Natural killer cell (primary cell): ENCODE data around the gene NRXN3. TPM values are rescaled to one million over a fixed set of nuclear protein-coding genes. Genes with fewer than 3 reads are reported as not detected.

Experiments
- ATAC-seq, 3 donors: fragments of 150-1000 bp in 2 of 3; fragments of 200-7000 bp in 1 of 3; cut with Tn5 transposase; 1 replicate in 1 of 3; 2 replicates in 2 of 3; pipeline ENCODE4 v1.10.0; 2021; ENCODE audit warnings: mild to moderate bottlenecking in 2 of 3, moderate library complexity in 2 of 3
- DNase-seq, 2 donors: peaks; one replicate each; pipeline versions ENCODE4 v3.0.0 to v3.0.0-alpha.2; 2013 to 2021; ENCODE audit warnings: mixed read lengths in 1 of 2
- H3K27ac ChIP-seq: one replicate; pipeline ENCODE4 v1.5.1; 2013; ENCODE audit warnings: mild to moderate bottlenecking, low read length
- H3K27me3 ChIP-seq: one replicate; pipeline ENCODE4 v1.6.1; 2013; ENCODE audit warnings: low read length; ENCODE audit not compliant: control insufficient read depth, insufficient read depth
- H3K36me3 ChIP-seq: one replicate; pipeline ENCODE4 v1.6.1; 2013; ENCODE audit warnings: low read length; ENCODE audit not compliant: control insufficient read depth, insufficient read depth
- H3K4me1 ChIP-seq: one replicate; pipeline ENCODE4 v1.6.1; 2013; ENCODE audit warnings: low read length; ENCODE audit not compliant: control insufficient read depth, insufficient read depth
- H3K4me3 ChIP-seq: one replicate; pipeline ENCODE4 v1.5.1; 2013; ENCODE audit warnings: low read length
- H3K9me3 ChIP-seq: one replicate; pipeline ENCODE4 v1.6.1; 2013; ENCODE audit warnings: low read length; ENCODE audit not compliant: control insufficient read depth, insufficient read depth
- H3K27ac Mint-ChIP-seq, 2 donors: one replicate each; pipeline ENCODE4 v1.8.0; 2022; ENCODE audit warnings: mild to moderate bottlenecking in 2 of 2, mixed read lengths in 2 of 2, moderate library complexity in 1 of 2
- H3K27me3 Mint-ChIP-seq, 2 donors: one replicate each; pipeline ENCODE4 v1.8.0; 2022; ENCODE audit warnings: low read depth in 2 of 2, mixed read lengths in 2 of 2
- H3K36me3 Mint-ChIP-seq: one replicate; pipeline ENCODE4 v1.8.0; 2022; ENCODE audit warnings: mixed read lengths
- H3K4me1 Mint-ChIP-seq, 2 donors: one replicate each; pipeline ENCODE4 v1.8.0; 2022; ENCODE audit warnings: mixed read lengths in 2 of 2
- H3K4me3 Mint-ChIP-seq: one replicate; pipeline ENCODE4 v1.8.0; 2022; ENCODE audit warnings: mild to moderate bottlenecking, moderate library complexity, mixed read lengths
- H3K9me3 Mint-ChIP-seq, 2 donors: one replicate each; pipeline ENCODE4 v1.8.0; 2022; ENCODE audit warnings: mixed read lengths in 2 of 2
- WGBS: methylation state at CpG from one replicate; pipeline ENCODE4 v1.1.7; 2013; ENCODE audit warnings: missing lambda C conversion rate; ENCODE audit not compliant: insufficient coverage; 5-methylcytosine and 5-hydroxymethylcytosine counted together
- intact Hi-C: fragments of 100-400 bp; cut with micrococcal nuclease; formaldehyde crosslinking; loops from one replicate; pipeline ENCODE4 v1.14.2; 2022
- total RNA-seq, 4 donors: library from RNA; stranded (reverse); fragments of 120-200 nt in 1 of 4; gene quantifications; one replicate each; pipeline versions ENCODE4 v1.2.3 to v1.2.4, GENCODE V29; 2013 to 2022
- TF ChIP-seq, protein P1 (sequence below): fragments of 200-600 bp; IDR thresholded peaks from one replicate; pipeline ENCODE4 v1.8.0; 2022; ENCODE audit warnings: antibody characterized with exemption

The NRXN3 gene
- total RNA-seq, 3 donors from 2014 or later (not counting 1 experiment from before 2014, with no cell fraction given) = not detected

DNA sequence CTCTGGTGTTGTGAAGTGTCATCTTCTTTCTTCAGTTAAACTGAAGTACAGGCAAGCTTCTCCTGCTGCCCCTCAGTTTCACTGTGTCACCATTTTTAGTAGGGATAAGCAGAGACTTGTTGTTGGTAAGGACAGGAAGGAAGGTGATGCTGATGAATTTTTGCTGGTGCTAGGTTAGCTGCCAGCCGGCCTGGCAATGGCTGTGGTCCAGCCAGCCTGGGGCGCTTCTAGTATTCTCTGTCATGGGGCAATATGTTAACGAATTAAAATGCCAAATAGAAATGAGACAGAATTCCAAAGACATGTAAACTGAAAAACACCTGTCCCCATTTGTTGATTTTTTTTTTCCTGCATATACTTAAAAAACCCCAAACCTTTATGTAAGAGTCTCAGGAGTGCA is 1438.3 kb downstream of the NRXN3 start:
- no peak overlapping the region for H3K27ac Mint-ChIP-seq
- no peaks in the 10 kb centered on the region for H3K4me1 Mint-ChIP-seq
- H3K36me3 ChIP-seq = no peaks in the 10 kb centered on the region
- no peaks in the 10 kb centered on the region for H3K27me3 ChIP-seq
- TF ChIP-seq, protein P1, sequence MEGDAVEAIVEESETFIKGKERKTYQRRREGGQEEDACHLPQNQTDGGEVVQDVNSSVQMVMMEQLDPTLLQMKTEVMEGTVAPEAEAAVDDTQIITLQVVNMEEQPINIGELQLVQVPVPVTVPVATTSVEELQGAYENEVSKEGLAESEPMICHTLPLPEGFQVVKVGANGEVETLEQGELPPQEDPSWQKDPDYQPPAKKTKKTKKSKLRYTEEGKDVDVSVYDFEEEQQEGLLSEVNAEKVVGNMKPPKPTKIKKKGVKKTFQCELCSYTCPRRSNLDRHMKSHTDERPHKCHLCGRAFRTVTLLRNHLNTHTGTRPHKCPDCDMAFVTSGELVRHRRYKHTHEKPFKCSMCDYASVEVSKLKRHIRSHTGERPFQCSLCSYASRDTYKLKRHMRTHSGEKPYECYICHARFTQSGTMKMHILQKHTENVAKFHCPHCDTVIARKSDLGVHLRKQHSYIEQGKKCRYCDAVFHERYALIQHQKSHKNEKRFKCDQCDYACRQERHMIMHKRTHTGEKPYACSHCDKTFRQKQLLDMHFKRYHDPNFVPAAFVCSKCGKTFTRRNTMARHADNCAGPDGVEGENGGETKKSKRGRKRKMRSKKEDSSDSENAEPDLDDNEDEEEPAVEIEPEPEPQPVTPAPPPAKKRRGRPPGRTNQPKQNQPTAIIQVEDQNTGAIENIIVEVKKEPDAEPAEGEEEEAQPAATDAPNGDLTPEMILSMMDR = no peak
- 90% methylated on average over 3 of the region's 3 CpGs for WGBS
- H3K4me3 ChIP-seq = no peak overlapping the region
- H3K4me3 Mint-ChIP-seq = no peak overlapping the region
- no peaks in the 10 kb centered on the region for H3K36me3 Mint-ChIP-seq
- ATAC-seq (no peak), DNase-seq (no peak)
- no peaks in the 10 kb centered on the region for H3K9me3 ChIP-seq
- H3K27me3 Mint-ChIP-seq = no peaks in the 10 kb centered on the region
- no peaks in the 10 kb centered on the region for H3K4me1 ChIP-seq
- H3K27ac ChIP-seq = no peak overlapping the region
- peaks cover 2 to 5% of the 10 kb centered on the region in 2 donors for H3K9me3 Mint-ChIP-seq
- intact Hi-C loops = no loop called here

DNA sequence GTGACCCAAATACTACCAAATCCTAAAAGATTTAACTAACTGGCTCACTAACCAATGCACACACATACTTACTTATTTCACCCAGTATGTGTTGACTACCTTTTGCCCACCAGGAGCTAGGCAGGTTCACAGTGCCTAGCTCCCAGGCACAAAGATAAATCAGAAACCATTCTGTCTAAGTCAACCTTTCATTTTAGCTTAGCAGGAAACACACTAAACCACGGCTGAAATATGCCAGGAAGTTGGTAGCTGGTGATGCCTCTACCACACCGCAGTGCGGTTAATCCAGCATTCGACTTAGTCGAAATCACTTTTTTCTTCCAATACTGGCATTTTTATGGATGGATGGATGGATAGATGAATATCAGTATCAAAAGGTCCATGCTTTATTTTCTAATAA is 1443.5 kb downstream of the NRXN3 start:
- no peak for DNase-seq
- no peak for ATAC-seq
- intact Hi-C loops = no loop called here

DNA sequence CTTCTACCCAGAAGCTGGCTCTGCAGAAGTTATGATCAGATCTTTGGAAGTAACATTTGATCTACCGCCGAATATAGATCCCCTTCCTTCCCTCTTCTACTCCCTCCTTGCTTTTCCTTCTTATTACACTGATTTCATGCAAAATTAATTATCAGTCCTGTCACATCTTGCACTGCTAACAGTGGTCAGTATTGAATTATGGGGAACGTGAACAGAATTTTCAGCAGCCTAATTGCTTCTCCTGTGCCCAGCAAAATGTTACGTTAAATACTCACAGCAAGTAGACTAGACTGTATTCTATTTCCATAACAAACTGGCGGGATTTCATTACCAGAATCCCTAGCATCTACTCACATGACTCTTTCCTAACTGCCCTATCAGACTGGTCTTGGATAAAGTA is 1444.3 kb downstream of the NRXN3 start:
- no peaks in the 10 kb centered on the region for H3K4me1 Mint-ChIP-seq
- H3K4me3 Mint-ChIP-seq = no peak overlapping the region
- H3K27me3 Mint-ChIP-seq = no peaks in the 10 kb centered on the region
- Histone ChIP-seq H3K27ac (no peak overlapping the region), H3K27me3 (no peaks in the 10 kb centered on the region), H3K4me1 (no peaks in the 10 kb centered on the region), H3K36me3 (no peaks in the 10 kb centered on the region), H3K9me3 (no peaks in the 10 kb centered on the region), H3K4me3 (no peak overlapping the region)
- WGBS = 94% methylated on average over 5 of the region's 5 CpGs
- intact Hi-C loops = no loop called here
- no peaks in the 10 kb centered on the region for H3K36me3 Mint-ChIP-seq
- H3K27ac Mint-ChIP-seq = no peak overlapping the region
- DNase-seq (no peak), ATAC-seq (no peak)
- peaks cover 13 to 14% of the 10 kb centered on the region in 2 donors for H3K9me3 Mint-ChIP-seq
- TF ChIP-seq, protein P1 = no peak

More for the DNA sequence above, 1443.5 kb downstream of the NRXN3 start:
- H3K4me1 ChIP-seq = no peaks in the 10 kb centered on the region
- H3K9me3 ChIP-seq = no peaks in the 10 kb centered on the region
- H3K4me1 Mint-ChIP-seq = no peaks in the 10 kb centered on the region
- H3K4me3 Mint-ChIP-seq = no peak overlapping the region
- no peak overlapping the region for H3K27ac ChIP-seq
- 0% methylated on average over 3 of the region's 5 CpGs for WGBS
- peaks cover 10% of the 10 kb centered on the region in 2 donors for H3K9me3 Mint-ChIP-seq
- H3K27me3 ChIP-seq = no peaks in the 10 kb centered on the region
- H3K36me3 Mint-ChIP-seq = no peaks in the 10 kb centered on the region
- no peak overlapping the region for H3K4me3 ChIP-seq
- no peaks in the 10 kb centered on the region for H3K36me3 ChIP-seq
- TF ChIP-seq, protein P1 = no peak
- no peak overlapping the region for H3K27ac Mint-ChIP-seq
- no peaks in the 10 kb centered on the region for H3K27me3 Mint-ChIP-seq

DNA sequence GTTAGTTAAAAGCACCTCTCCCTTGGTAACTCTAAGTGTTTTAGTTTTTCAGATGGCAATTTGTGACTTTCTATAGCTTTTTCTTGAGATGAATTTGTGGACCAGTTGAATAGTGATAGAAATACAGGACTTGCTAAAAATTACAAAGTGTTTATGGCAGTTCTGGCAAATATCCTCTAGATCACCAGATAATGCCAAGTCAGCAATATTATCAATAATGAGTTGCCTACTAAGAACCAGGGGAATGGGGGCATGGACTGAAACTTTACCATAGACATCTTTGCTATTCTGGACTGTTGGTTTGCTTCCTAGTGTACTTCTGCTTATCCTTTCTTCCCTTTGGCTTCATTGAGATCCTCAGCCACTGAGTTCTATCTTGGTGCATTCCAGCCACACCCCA is 1456.9 kb downstream of the NRXN3 start:
- no peaks in the 10 kb centered on the region for H3K36me3 Mint-ChIP-seq
- peaks cover 10% of the 10 kb centered on the region in 2 donors for H3K9me3 Mint-ChIP-seq
- no peaks in the 10 kb centered on the region for H3K36me3 ChIP-seq
- no peak overlapping the region for H3K27ac Mint-ChIP-seq
- intact Hi-C loops = no loop called here
- TF ChIP-seq, protein P1 = no peak
- DNase-seq (no peak), ATAC-seq (no peak)
- H3K27me3 ChIP-seq = no peaks in the 10 kb centered on the region
- no peaks in the 10 kb centered on the region for H3K4me1 ChIP-seq
- no peak overlapping the region for H3K4me3 Mint-ChIP-seq
- H3K27me3 Mint-ChIP-seq = no peaks in the 10 kb centered on the region
- peaks cover 6% of the 10 kb centered on the region for H3K9me3 ChIP-seq
- no peak overlapping the region for H3K4me3 ChIP-seq
- H3K4me1 Mint-ChIP-seq = peaks cover 0 to 6% of the 10 kb centered on the region in 2 donors
- H3K27ac ChIP-seq = no peak overlapping the region
